GM04503 (cell line): ENCODE data around the gene CDH4.

ENCODE experiments used
- DNase-seq: peaks from one replicate; pipeline ENCODE4 v3.0.0-alpha.2; 2012; ENCODE audit warnings: low read depth

Gene CDH4

DNA sequence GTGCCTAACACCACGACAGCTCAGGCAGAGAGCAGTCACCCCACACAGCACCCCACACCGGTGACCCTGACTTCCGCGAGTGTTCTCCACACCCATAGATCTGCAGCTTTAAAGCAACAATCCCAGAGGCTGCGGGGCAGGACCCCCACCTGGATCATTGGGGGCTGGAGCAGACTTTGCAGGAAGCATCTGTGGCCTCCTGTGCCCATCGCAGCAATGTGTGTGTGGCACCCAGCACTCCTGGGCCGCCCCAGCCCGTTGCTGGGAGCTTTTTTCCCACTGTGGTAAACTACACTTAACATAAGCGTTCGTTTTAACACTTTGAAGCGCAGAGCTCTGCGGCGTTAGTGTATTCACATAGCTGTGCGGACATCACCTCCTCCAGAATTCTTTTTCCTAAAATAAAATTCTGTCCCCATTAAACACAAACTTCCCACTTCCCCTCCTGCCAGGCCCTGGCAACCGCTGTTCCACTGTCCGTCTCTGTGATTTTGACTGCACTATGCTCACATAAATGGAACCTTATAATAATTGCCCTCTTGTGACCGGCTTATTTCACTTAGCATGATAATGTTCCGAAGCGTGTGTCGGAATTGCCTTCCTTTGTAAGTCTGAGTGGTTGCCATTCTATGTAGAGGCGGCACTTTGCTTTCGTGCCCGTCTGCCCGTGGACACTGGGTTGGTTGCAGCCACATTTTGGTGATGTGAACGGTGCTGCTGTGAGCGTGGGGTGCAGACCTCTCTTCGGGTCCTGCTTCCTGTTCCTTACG is 382.5 kb downstream of the CDH4 start:
- no peak for DNase-seq

- no peak for DNase-seq
These were observed 383.8 kb downstream of the CDH4 start for GRCh38 chr20:61635721-61636455.

DNA sequence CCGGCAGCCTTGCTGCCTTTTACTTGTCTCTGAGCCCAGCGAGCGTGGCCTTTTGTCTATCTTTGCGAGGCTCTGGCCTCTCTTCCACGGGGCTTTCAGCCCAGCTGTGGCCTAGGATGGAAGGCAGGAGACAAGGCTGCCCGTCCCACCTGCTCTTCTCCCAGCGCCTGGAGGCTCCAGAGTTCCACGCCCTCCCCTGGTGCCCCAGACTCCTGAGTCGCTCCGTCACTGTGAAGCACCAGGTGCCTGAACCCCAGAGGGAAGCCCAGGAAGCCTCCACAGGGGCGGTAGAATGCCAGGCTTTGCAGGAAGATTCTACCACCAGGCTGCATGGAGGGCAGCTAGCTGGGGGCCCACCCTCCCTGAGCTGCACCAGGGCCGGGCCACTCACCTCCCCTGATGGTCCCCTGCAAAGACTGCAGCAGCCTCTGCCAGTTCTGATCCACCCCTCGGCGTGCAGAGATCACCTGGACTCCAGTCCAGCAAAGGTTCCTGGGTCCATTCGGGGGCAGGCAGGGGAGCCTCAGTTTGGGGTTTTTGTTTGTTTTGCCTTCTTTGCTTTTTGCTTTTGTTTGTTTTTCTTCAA is 384.6 kb downstream of the CDH4 start:
- DNase-seq: no peak

- peak; percentile 10 for DNase-seq
These were observed 386.9 kb downstream of the CDH4 start for GRCh38 chr20:61638802-61639585.

- DNase-seq: peak; percentile 44
These were observed 388.2 kb downstream of the CDH4 start for GRCh38 chr20:61640131-61640870.

DNA sequence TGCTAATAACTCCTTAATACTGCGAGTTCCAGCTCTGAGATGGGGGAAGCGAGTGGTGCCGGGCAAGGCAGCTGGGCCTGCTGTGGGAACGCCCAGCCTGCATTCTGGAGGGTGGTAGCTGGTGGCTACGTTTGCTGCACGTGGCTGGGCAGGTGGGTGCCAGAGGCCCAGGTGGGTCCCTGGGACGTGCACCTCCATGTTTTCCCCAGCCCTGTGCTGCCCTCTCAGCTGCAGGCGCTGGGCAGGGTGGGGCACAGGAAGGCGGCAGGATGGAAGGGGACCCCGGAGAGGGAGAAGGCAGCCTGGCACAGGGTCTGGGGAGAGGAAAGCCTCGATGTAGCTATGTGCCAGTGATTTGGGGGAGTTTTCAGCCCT is 388.8 kb downstream of the CDH4 start:
- DNase-seq: no peak

DNA sequence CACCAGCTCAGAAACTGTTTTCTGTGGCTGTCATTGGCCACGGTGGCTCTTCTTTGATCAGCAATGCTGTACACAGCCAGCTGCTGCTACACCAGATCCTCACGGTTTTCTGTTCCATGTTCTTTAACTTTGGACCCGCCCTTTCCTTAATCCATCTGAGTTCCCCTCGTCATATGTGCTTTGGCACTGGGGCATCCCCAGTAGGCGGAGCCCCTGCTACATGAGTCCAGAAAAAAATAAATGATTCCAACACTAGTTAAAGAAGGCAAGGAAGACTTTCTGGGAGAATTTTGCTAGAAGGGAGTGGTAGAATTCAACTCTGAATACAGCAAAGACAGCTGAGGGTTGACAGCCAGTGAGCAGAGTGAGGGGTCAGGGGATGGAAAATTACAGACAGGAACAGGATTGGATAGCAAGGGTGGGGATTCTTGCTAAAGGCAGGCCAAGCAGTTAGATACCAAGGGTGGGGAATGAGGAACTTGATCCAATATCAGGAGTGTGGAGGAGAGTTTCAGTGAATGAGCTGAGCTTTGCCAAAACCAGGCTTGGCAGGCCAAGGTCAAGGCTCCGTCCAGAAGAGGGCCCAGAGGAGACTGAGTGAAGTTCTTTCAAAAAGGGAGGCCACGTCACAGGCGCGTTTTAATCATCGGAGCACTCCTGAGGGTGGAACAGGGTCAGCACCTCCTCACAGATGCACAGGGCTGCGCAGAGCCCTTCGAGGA is 391.8 kb downstream of the CDH4 start:
- no peak for DNase-seq

- DNase-seq: no peak
These were observed 392.5 kb downstream of the CDH4 start for GRCh38 chr20:61644378-61645076.

DNA sequence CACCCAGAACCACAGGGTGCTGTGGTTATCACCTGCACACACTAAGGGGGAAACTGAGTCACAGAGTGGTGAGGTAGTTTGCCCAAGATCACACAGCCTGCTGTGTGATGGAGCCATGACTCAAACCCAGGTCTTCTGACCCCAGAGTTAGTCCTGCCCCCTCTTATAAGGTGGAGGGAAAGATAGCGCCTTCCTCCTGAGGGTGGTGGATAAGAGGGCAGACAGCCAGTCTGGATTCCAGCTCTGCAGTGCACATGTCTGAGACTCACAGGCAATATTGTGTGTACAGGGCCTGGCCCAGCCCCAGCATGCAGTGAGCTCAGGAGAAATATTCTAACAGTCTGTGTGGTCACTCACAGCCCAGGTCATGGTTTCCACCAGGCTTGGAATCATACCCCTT is 393.7 kb downstream of the CDH4 start:
- DNase-seq: no peak

- no peak for DNase-seq
These were observed 394.4 kb downstream of the CDH4 start for GRCh38 chr20:61646453-61646852.

DNA sequence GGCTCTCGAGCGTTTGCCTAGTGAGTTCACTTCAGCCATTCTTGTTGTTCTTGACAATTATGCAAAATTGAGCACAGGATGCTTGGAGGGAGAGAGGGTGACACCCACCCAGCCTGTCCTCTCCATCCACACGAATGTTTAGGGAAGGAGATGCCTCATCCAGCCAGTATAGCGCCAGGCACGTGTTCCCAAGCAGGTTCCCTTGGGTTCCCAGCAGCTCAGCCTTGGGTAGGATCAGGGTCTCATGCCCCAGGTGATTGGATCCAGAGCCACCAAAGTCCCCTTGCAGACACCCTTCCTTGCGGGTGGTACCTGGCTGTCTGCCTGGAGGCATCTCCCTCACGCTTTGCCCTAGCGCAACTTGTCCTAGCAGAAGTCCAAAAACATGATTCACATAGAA is 394.9 kb downstream of the CDH4 start:
- DNase-seq: no peak

DNA sequence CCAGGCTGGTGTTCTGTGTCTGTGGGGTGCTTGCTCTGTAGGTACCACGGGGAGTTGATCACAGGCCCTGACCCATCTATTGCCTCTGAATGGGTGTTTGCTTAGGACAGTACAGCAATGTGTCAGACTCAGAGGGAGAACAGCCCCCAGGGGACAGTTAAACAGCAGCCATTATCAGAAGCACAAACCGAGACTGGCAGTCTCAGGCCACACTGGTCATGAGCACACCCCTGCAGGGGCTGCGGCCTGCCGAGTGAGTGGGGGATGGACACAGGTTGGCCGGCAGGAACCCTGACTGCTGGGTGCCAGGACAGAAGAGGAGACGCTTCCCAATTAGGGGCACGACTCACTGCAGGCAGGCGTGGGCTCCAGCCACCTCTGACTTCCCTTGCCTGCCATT is 395.6 kb downstream of the CDH4 start:
- no peak for DNase-seq

DNA sequence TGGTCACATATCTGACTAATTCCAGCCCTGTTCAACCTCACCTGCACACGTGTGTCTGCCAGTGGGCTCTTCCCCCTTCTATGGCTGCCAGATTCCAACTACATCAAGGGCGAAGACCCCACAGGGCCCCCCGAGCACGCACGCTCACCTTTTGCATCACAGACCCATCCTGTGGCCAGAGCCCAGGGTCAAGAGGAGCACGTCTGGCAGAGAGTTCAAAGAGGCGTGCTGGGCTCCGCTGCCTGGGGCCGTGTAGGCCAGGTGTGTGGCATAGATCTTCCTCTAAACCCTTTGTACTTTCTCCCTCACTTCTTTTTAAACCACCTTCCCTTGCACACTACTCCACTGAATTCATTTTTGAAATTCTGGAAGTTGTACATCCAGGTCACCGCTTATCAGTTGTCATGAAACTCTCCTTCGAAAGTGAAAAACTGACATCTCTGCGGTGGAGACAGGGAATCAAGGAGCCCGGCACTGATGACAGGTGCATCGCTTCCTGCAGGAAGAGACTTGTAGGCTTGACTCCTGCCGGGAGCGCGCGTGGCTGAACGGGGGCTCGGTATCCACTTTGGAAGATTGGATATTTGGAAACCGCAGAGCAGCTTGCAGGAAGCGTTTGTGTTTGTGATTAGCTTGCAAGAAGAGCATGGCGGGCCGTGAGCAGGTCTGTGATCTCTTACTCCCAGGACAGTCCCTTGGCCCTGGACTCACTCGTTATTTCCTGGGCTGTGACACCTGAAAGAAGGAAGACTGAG is 397.2 kb downstream of the CDH4 start:
- DNase-seq: no peak

DNA sequence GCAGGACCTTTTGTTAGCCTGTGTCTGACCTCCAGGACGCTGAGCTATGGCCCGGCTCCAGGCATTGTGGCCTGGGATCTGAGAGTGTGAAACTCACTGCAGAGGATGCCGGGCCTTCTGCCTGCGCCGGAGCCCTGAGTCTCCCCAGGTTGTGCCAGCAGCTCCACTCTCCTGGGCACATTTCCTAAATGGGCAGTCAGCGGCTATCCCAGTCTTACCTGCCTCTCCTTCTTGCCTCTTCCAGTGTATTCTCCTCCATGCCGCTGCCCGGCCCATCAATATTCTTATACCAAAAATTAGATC is 397.8 kb downstream of the CDH4 start:
- no peak for DNase-seq

- no peak for DNase-seq
These were observed 399.1 kb downstream of the CDH4 start for GRCh38 chr20:61650912-61651733.

DNA sequence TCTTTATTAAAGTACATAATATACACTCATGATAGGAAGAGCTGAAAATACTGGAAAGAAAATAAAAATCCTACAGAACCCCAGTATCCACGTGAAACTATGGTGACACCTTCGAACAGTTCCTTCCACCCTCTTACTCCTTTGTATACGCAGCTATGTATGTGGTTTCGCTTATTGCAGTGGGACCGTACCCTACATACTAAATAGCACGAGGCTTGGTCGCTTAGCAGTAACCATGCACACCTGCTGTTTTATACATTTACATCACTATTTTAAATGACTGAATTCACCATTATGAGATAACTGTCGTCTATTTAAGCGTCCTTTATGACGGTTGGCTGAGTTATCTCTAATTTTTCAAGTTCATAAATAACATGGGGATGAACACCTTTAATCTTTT is 400.1 kb downstream of the CDH4 start:
- no peak for DNase-seq

GRCh38 chr20:61654726-61655125 is 402.7 kb downstream of the CDH4 start:
- no peak for DNase-seq

GRCh38 chr20:61655591-61655990 is 403.5 kb downstream of the CDH4 start:
- DNase-seq: no peak

DNA sequence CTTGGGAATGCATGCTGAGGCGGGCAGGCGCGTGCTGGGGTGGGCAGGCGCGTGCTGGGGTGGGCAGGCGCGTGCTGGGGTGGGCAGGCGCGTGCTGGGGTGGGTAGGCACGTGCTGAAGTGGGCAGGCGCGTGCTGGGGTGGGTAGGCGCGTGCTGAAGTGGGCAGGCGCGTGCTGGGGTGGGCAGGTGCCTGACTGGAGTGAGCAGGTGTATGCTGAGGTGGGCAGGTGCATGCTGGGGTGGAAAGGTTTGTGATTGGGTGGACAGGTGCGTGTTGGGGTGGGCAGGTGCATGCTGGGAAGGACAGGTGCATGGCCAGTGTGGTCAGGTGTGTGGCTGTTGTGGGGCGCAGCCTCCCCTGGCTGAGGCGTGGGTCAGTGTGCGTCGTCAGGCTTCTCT is 404.1 kb downstream of the CDH4 start:
- no peak for DNase-seq
